IPS-20b (cell line): ENCODE data around the gene SLC30A7.

Experiments used
- H3K27ac ChIP-seq: one replicate; pipeline ENCODE4 v1.5.1; 2013; ENCODE audit warnings: low read length
- H3K27me3 ChIP-seq: 2 replicates; pipeline ENCODE4 v1.6.1; 2013; ENCODE audit warnings: mild to moderate bottlenecking, low read length, inconsistent platforms; ENCODE audit not compliant: insufficient read depth
- H3K36me3 ChIP-seq: 2 replicates; pipeline ENCODE4 v1.6.1; 2013; ENCODE audit warnings: low read depth, mild to moderate bottlenecking, inconsistent platforms, low read length, moderate library complexity; ENCODE audit not compliant: insufficient read depth
- H3K4me1 ChIP-seq: 2 replicates; pipeline ENCODE4 v1.6.1; 2013; ENCODE audit warnings: mild to moderate bottlenecking, control low read depth, inconsistent platforms, low read length, moderate library complexity; ENCODE audit not compliant: insufficient read depth
- H3K4me3 ChIP-seq: 2 replicates; pipeline ENCODE4 v1.5.1; 2013; ENCODE audit warnings: mild to moderate bottlenecking, low read length, inconsistent platforms
- H3K9ac ChIP-seq: 2 replicates; pipeline ENCODE4 v1.6.1; 2013; ENCODE audit warnings: low read depth, mild to moderate bottlenecking, inconsistent platforms, low read length, moderate library complexity
- H3K9me3 ChIP-seq: 2 replicates; pipeline ENCODE4 v1.6.1; 2013; ENCODE audit warnings: mild to moderate bottlenecking, low read depth, low read length, inconsistent platforms; ENCODE audit not compliant: insufficient read depth

Gene SLC30A7

GRCh38 chr1:100995198-100995988 lies 99.5 kb downstream of the SLC30A7 start:
- no peaks in the 10 kb centered on the region for H3K27me3 ChIP-seq
- H3K36me3 ChIP-seq: peaks cover 75% of the 10 kb centered on the region
- no peaks in the 10 kb centered on the region for H3K9me3 ChIP-seq
- H3K4me1 ChIP-seq: no peaks in the 10 kb centered on the region
- H3K9ac ChIP-seq: no peak overlapping the region
- no peak overlapping the region for H3K27ac ChIP-seq
- no peak overlapping the region for H3K4me3 ChIP-seq

- peaks cover 6% of the 10 kb centered on the region; the same call in 1 of the 2 replicates for H3K4me1 ChIP-seq
- no peaks in the 10 kb centered on the region for H3K9me3 ChIP-seq
- no peaks in the 10 kb centered on the region for H3K27me3 ChIP-seq
- no peak overlapping the region for H3K9ac ChIP-seq
- no peak overlapping the region for H3K27ac ChIP-seq
- peaks cover 63% of the 10 kb centered on the region for H3K36me3 ChIP-seq
- H3K4me3 ChIP-seq: no peak overlapping the region
These were observed 102.5 kb downstream of the SLC30A7 start for GRCh38 chr1:100998426-100998825.

DNA sequence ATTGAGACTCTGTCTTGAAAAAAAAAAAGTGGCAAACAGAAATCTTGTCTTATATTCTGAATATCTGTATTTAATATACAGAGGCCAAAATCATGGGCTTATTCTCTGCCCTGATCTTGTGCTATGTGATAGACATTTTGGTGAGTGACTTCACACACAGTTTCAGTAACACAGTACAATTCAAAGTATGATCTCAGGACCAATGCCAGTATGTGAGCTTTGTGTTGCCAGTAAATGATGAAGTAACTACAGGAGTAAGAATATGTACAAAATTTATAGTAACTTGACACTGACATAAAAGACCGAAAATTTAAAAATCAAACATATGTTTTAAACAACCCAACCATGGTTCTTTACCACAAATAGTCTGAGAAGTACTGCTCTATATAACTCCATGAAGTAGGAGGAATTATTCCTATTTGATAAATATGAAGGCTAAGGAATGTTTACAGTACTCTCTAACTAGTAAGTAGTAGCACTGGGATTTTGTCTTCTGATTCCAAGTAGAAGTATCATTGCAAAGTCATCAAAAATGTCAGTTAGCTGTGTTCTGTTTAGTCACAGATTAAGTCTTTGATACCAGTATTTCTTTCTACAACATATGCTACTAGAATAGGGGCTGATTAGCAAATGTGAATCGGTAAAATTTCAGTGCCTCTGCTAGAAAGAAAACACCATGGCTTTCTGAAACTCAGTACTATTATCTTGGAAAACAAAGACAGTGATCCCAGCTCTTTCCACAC lies 104.4 kb downstream of the SLC30A7 start:
- peaks cover 54% of the 10 kb centered on the region for H3K36me3 ChIP-seq
- H3K4me3 ChIP-seq: no peak overlapping the region
- no peak overlapping the region for H3K27ac ChIP-seq
- H3K27me3 ChIP-seq: no peaks in the 10 kb centered on the region
- H3K9me3 ChIP-seq: no peaks in the 10 kb centered on the region
- no peak overlapping the region for H3K9ac ChIP-seq
- H3K4me1 ChIP-seq: peaks cover 9% of the 10 kb centered on the region; the same call in 1 of the 2 replicates

DNA sequence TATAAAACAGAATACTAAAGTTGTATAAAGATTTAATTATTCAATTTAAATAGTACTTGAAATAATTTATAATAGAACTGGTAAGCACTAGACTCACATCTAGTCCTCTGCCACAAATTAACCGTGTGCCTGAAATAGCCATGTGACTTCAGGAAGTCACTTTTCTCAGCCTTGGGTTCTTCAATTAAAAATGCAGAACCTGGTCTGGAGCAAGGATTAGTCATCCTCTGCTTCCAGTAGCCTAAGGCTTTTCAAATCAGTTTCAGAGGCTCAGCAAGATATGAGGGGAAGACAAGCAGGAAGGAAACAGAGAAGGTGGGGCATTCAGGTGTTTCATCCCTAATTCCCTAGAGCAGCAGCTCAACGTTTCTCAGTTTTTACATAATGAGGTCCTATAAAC lies 106.7 kb downstream of the SLC30A7 start:
- no peaks in the 10 kb centered on the region for H3K9me3 ChIP-seq
- H3K27me3 ChIP-seq: no peaks in the 10 kb centered on the region
- H3K9ac ChIP-seq: no peak overlapping the region
- H3K27ac ChIP-seq: no peak overlapping the region
- H3K36me3 ChIP-seq: peaks cover 44% of the 10 kb centered on the region
- peaks cover 9% of the 10 kb centered on the region; the same call in 1 of the 2 replicates for H3K4me1 ChIP-seq
- no peak overlapping the region for H3K4me3 ChIP-seq

DNA sequence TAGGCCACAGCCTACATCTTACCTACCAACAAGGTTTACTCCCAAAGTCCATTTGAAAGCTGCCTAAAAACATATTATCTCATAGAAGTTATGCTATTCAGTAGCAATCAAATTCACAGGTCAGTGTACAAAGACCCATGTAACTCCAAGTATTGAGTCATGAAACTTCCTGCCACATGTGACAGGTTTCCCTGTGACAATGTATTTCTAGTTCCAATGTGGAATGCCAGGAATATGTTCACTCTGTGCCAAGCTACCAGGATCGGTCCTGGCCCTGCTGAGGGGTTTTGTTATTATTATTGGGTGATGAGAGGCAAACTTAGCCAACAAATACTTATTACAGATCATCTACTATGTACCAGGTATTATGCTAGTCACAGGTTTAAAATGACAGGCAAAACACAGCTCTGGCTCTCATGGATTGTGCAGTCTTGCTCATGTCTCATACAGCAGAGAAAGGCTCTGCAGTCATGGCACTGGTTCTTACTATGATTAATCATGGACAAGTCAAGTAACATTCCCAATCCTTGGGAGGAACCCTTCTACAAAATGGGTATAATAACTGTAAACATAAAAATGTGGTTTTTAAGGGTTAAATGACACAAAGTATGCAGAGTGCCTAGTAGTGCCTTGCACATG lies 107.2 kb downstream of the SLC30A7 start:
- Histone ChIP-seq H3K27ac (no peak overlapping the region), H3K27me3 (no peaks in the 10 kb centered on the region), H3K9ac (no peak overlapping the region), H3K36me3 (peaks cover 39% of the 10 kb centered on the region), H3K4me3 (no peak overlapping the region), H3K9me3 (no peaks in the 10 kb centered on the region), H3K4me1 (peaks cover 9% of the 10 kb centered on the region; the same call in 1 of the 2 replicates)

- Histone ChIP-seq H3K9me3 (no peaks in the 10 kb centered on the region), H3K27ac (no peak overlapping the region), H3K27me3 (no peaks in the 10 kb centered on the region), H3K36me3 (peaks cover 38% of the 10 kb centered on the region), H3K4me1 (peaks cover 9% of the 10 kb centered on the region; the same call in 1 of the 2 replicates), H3K4me3 (no peak overlapping the region), H3K9ac (no peak overlapping the region)
These were observed 108.2 kb downstream of the SLC30A7 start for GRCh38 chr1:101004061-101004460.

- no peak overlapping the region for H3K4me3 ChIP-seq
- peaks cover 9% of the 10 kb centered on the region; the same call in 1 of the 2 replicates for H3K4me1 ChIP-seq
- no peak overlapping the region for H3K27ac ChIP-seq
- peaks cover 36% of the 10 kb centered on the region for H3K36me3 ChIP-seq
- no peak overlapping the region for H3K9ac ChIP-seq
- H3K27me3 ChIP-seq: no peaks in the 10 kb centered on the region
- no peaks in the 10 kb centered on the region for H3K9me3 ChIP-seq
These were observed 108.8 kb downstream of the SLC30A7 start for GRCh38 chr1:101004670-101005069.

DNA sequence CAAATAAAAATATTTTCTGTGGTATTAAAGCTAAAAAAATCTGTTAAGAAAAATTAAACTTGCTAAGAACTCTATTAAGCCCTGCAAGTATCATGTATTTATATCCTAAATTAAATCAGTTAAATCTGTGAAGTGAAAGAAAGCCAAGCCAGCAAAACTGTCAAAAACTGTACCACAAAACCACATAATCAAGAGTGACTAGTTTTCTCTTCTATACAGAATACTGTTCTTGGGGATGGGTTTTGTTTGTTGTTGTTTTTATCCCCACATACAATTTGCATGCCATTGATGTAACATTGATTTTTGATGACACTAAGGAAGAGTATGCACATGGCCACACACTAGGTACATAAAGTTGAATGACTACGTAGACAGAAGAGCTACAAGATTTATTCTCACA lies 109.3 kb downstream of the SLC30A7 start:
- Histone ChIP-seq H3K9ac (no peak overlapping the region), H3K9me3 (no peaks in the 10 kb centered on the region), H3K4me3 (no peak overlapping the region), H3K4me1 (peaks cover 9% of the 10 kb centered on the region; the same call in 1 of the 2 replicates), H3K27me3 (no peaks in the 10 kb centered on the region), H3K27ac (no peak overlapping the region), H3K36me3 (peaks cover 33% of the 10 kb centered on the region)

- Histone ChIP-seq H3K27ac (no peak overlapping the region), H3K36me3 (peaks cover 26% of the 10 kb centered on the region), H3K4me1 (peaks cover 9% of the 10 kb centered on the region; the same call in 1 of the 2 replicates), H3K4me3 (no peak overlapping the region), H3K9me3 (no peaks in the 10 kb centered on the region), H3K27me3 (no peaks in the 10 kb centered on the region), H3K9ac (no peak overlapping the region)
These were observed 110.0 kb downstream of the SLC30A7 start for GRCh38 chr1:101005871-101006270.

DNA sequence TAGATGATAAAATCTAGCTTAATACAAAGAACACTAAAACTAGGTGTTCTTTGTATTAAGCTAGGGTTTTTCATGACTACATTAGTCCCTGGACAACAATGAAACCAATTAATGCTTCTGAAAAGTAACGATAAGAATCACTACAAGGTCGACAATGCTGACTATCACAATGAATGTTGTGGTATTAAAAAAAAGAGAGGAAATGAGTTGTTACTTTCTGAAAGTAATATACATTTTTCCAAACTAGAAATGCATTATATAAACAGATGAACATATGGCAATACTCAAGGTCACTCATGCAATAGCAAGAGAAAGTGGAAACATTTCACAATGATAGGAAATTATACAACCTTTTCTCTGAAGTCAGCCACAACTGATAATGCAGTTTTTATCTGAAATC lies 110.7 kb downstream of the SLC30A7 start:
- no peak overlapping the region for H3K9ac ChIP-seq
- no peaks in the 10 kb centered on the region for H3K9me3 ChIP-seq
- H3K4me3 ChIP-seq: no peak overlapping the region
- peaks cover 9% of the 10 kb centered on the region; the same call in 1 of the 2 replicates for H3K4me1 ChIP-seq
- H3K27me3 ChIP-seq: no peaks in the 10 kb centered on the region
- H3K36me3 ChIP-seq: peaks cover 23% of the 10 kb centered on the region; the same call in 1 of the 2 replicates
- no peak overlapping the region for H3K27ac ChIP-seq

GRCh38 chr1:101008229-101008834 lies 112.4 kb downstream of the SLC30A7 start:
- Histone ChIP-seq H3K9me3 (no peaks in the 10 kb centered on the region), H3K9ac (no peak overlapping the region), H3K4me1 (0 out of 2 replicates have a peak, but pooled peaks cover 3% of the 10 kb centered on the region), H3K27me3 (no peaks in the 10 kb centered on the region), H3K27ac (no peak overlapping the region), H3K36me3 (peaks cover 33% of the 10 kb centered on the region; the same call in 1 of the 2 replicates), H3K4me3 (no peak overlapping the region)
